GM18526 (cell line): ENCODE data around the gene AQP3.

Experiments used
- POLR2A ChIP-seq: IDR thresholded peaks from 3 replicates; pipeline ENCODE4 v1.6.1; 2011; ENCODE audit not compliant: insufficient read length; ENCODE audit errors: extremely low read depth

The AQP3 gene

DNA sequence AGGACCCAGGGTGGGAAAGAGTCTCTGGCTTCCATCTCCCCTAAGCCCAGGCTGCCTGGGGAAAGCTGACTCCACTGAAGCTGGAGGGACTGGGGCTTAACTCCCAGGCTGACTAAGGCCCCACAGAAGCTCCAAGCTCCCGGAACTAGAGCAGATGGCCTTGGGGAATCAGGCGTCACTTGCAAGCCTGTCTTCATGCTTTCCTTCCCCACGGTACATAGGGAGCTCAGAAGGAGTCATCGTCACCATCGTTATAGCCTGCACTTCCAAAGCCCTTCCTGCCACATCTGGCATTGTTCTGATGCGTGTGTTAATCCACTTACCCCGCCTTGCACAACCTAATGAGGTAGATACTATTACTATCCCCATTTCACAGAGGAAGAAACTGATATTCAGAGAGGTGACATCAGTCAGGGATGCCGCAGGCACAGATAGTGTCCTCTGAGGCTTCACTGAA, 11.5 kb downstream of the AQP3 start:
- no peak for TF ChIP-seq POLR2A

DNA sequence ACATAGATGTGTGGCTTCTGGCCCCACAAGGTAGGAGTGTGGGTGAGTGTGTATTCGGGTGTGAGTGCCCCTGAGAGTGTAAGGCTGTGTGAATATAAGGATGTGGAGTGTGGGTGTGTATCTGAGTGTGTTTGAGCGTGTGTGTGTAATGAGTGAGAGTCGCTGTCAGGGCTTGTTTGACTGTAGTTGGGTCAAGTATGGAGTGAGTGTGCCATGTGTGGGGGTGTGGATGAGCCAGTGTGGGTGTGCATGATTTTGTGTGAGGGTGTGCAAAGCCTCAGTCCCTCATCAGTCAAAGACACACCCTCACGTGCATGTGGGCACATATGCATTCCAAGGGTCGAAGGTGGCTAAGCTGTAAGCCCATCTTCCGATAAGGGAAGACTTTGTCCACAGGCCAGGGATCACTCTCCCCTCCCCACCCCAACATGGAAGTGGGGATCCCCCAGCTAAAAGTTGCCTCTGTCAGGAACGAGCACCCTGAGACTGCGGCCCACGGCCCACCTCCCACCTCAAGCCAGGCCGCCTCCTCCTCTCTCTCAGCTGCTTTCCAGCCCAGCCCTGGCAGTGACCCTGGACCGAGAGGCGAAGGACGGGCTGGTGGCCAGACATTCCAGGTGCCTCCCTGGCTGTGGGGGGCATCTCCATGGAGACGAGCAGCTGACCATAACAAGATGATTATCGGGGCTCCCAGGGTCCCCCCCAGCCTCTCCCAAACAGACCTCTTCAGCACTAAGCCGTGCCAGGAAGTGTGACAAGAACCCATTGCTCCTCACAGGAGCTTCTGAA, 12.9 kb downstream of the AQP3 start:
- TF ChIP-seq POLR2A, result no peak

DNA sequence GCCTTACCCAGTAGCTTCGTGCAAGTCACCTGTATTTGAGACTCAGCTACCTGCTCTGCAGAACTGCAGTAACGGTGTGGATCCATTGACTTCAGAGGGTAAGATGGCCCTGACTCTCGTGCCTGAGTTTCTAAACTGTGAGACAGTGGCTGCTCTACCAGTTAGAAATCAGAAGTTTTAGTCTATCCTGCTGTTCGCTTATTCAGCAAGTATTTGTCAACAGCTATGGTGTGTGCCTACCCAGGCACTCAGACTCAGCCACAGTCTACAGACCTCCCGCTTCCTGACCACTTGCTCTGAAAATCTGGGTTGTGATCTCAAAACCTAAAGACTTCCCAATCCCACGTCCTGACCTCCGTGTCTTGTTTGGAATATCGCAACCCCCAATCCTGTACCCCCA, 13.5 kb downstream of the AQP3 start:
- TF ChIP-seq POLR2A, result no peak

DNA sequence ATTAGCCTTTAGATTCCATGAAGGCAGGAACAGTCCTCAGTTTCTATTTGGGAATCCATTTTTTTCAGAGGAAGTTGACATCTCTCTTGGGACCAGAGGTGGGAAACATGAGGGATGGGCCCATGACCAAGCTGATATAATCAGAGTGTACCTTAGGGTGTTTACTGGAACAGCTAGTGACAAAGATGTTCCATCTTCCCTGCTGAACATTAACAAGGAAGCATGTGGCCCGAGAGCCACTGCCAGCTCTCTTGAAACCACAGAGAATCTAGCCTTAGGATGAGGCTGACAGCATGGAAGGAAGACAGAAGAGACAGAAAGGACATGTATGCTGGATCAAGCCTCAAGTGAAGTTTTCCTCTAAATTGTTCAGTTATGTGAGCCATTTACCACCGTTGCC, 16.0 kb downstream of the AQP3 start:
- no peak for TF ChIP-seq POLR2A

DNA sequence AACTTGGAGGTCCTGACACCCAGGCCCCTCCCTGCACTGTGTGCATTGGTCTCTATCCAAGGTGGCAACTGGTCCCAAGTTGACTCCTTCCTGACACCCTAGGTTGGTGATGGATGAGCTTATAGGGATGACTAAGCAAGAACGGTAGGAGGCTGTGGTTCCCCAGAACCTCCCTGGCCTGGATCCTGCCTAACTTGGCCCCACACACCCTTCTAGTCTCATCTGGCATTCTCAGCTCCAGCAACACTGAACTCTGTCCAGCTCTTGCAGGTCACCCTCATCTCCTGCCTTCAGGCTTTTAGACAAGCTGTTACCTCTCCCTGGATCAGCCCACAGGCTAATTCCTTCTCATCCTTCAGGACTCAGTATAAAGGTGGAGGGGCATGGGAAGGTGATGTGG, 16.5 kb downstream of the AQP3 start:
- no peak for TF ChIP-seq POLR2A

DNA sequence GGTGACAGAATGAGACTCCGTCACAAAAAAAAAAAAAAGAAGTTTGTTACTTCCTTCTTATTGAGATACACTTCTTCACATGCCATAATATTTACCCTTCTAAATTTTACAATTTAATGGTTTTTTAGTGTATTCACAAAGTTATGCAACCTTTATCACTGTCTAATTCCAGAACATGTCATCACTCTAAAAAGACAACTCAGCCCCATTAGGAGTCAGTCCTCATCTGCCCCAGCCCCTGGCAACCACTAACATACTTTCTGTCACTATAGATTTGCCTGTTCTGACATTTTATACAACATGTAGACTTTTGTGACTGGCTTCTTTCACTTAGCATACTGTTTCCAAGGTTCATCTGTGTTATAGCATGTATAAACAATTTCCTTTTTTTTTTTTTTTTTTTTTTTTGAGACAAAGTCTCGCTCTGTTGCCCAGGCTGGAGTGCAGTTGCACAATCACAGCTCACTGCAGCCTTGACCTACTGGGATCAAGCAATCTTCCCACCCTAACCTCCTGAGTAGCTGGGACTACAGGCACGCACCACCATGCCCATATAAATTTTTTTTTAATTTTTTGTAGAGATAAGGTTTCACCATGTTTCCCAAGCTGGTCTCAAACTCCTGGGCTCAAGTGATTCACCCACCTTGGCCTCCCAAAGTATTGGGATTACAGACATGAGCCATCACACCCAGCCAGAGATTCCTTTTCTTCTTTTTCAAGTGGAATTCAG, 18.0 kb downstream of the AQP3 start:
- no peak for TF ChIP-seq POLR2A

DNA sequence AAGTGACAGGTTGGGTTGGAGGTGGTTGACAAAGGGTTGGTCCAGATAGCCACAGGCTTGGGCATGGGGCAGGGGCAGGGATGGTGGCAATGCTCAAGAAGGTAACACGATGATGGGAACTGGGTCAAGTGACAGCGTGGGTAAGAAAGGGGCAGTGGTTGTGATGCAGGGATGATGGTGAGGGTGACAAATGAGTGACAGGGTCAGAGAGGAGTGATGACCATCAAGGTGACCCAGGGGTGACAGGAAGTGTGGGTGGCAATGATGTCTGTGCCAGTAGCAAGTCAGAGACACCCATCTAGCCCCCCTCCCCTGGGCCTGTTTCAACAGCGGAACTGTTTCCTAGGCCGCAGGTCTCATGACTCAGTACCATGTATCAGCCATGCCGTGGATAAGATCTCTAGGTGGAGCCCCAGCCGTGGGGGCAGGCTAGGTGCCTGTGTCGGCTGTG, 20.5 kb downstream of the AQP3 start:
- no peak for TF ChIP-seq POLR2A

DNA sequence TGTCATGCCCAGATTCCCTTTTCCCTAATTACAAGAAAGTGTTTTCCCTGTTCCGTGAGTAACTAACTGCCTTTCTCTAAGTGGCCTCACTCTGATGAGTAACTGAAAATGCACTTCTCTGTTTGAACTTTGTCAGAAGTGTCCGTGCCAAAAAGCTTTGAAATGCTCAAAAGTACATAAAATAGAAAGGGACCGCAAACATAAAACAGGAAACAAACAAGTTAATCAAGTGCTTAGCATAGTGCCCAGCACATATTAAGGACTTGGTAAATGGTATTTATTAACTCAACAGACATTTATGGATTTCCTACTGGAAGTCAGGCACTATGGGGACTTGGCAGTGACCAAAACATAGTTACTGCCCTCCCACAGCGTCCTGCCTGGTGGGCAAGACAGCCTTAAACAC, 22.3 kb downstream of the AQP3 start:
- TF ChIP-seq POLR2A, result no peak

DNA sequence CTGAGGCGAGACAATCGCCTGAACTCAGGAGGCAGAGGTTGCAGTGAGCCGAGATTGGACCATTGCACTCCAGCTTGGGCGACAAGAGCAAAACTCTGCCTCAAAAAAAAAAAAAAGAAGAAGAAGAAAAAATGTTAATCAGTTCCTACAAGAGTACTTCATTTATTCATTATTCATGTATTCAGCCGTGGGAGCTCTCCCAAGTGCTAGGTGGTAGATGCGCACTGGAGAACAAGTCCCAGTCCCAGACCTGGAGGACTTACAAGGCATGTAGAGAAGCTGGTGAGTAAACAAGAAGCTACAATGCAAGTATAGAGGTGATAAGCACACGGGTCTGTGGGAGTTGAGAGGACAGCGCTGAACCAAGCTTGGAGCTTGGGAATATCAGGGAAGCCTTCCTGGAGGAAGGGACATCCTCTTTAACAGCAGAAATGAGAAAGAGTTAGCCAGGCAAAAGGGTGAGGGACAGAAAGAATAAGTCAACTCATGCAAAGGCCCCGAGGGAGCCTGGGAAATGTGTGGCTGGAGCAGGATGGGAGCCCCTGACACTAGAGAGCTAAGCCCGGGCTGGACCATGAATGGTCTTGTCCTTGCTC, 27.6 kb downstream of the AQP3 start:
- TF ChIP-seq POLR2A, result no peak

DNA sequence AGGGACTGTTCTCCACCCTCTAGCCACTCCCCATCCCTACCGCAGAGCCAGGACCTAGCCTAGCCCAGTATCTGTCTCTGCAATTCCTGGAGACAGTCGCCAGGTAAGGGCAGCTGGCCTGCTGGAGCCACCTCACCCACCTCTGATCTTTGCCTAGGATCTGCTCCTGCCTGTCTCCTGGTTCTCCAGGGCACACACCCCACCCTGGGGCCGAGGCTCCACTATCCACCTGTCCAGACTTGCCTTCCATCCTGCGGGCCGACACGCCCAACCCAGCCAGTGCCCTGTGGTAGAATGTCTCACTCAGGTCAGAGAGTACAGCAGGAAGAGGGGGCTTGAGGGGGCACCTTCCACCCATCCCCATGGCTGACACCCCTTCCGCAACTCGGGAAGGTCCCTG, 29.3 kb downstream of the AQP3 start:
- TF ChIP-seq POLR2A, result no peak

DNA sequence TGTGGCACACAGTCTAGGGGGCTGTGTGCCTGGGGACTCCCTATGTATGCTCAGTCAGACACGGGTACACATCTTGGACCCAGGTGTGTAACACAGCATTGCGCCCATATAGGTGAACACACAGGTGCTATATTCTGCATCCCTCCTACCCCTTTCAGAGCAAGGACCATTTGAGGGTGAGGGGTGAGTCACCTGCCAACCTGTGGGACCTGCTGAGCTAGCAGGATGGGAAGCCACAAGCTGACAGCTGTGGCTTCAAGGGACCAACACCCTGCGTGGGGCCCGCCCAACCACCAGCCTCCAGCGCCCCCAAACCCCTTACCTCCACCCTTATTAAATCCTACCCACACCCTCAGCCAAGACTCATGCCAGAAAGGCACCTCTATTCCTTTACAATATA, 30.4 kb downstream of the AQP3 start:
- TF ChIP-seq POLR2A, result no peak

DNA sequence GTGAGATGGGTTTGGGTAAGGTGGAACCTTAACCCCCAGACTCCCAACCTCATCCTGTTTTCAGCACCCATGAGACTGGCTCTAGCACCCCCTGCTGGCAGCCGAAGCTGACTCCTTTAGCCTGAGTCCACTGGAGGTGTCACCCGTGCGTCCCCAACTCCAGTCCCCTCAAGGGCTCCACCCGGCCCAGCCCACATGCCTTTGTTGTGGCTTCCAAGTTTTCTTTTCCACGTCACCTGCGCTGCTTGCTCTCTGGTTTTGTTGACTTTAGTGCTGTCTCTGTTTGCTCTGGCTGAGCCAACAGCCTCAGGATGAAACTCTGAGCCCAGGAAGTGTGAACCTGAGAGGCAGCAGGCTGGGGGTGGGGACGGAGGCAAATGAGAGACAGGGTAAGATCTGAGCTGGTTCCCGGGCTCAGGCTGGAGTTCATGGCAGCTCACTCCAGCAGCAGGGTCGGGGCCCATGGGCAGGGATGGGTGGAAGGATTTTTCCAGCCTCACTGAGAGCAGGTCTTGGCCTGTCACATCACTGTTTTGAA, 31.8 kb downstream of the AQP3 start:
- no peak for TF ChIP-seq POLR2A

DNA sequence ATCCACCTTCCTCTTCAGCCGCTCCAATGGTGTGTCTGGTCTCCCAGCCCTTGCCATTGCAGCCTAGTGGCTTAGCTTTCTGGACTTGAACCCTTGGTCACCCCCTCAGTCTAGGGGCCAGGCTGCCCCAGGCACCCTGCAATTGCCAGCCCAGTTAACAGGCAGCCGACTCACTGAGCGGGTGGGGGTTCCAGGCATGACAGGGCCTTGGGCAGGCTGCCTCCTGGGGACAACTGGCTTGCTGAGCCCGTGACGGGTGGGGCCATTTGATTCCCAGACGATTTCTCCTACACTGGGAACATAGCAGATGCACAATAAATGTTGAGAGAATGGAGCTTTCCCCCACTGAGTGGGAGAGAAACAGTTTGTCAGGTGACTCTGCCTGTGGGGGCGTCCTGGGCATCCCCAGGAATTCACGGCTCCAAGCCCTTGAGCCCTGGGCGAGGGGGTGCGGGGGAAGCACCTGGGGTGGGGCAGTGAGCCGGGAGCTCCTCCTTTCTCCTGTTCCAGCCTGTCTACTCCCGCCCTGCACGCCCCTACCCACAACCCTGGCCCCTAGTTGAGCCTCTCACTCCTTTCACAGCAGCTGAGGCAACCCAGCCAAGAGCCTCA, 32.4 kb downstream of the AQP3 start:
- TF ChIP-seq POLR2A, result no peak

DNA sequence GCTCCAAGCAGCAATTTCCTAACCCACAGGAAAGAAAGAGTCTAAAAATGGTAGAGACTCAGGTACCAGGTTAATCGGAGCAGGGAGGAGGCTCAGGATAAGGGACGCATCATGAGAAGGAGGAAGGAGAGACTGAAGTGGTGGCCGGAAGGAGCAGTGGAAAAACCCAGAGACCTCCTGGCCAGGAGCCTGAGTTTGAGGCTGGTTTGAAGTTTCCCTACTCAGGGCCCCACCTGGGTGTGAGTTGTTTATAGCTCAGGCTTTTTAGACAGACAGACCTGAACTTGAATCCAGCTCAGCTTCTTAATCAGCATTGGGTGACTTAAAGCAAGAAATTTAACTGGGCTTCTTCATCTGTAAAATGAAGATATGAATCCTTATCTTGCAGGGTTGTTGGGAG, 33.1 kb downstream of the AQP3 start:
- no peak for TF ChIP-seq POLR2A

DNA sequence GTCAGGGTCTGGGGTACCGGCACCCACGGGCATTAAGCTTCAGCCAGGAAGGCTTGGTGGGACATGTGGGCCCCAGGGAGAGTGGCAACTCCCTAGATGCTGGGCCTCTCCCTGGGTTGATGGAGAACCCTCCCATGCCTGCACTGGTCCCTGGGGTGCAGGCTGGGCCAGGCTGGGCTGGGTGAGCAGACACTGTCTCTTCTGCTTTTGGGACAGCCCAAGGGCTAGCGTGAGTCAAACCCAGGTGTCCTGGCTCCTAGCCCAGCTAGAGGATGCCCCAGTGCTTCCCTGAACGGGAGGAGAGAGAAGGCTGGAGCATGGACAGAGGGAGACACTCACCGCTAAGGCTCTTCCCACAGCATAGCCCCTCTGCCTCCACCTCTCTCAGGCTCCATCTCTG, 39.3 kb downstream of the AQP3 start:
- TF ChIP-seq POLR2A, result no peak
